Smooth muscle cell (in vitro differentiated cells): Measurements from ENCODE around the gene PLA2G4B. TPM values are rescaled to one million over a fixed set of nuclear protein-coding genes. Genes with fewer than 3 reads are reported as not detected.

Source experiments
- DNase-seq: peaks from one replicate; lab custom pipeline; 2025; ENCODE audit not compliant: unreplicated experiment; lab: John Stamatoyannopoulos, UW
- H2AFZ ChIP-seq: fragments of 200-600 bp; sonication (generic); 2 replicates; pipeline ENCODE4 v1.6.0; 2016; ENCODE audit warnings: antibody characterized with exemption, low read depth, mild to moderate bottlenecking
- H3F3A ChIP-seq: fragments of 200-600 bp; sonication (generic); 2 replicates; pipeline ENCODE4 v1.6.0; 2017; ENCODE audit warnings: antibody characterized with exemption, low read depth
- H3K27ac ChIP-seq: fragments of 200-600 bp; sonication (generic); 2 replicates; pipeline ENCODE4 v1.5.1; 2016; ENCODE audit warnings: low read depth, mild to moderate bottlenecking
- H3K27me3 ChIP-seq: fragments of 200-600 bp; sonication (generic); 2 replicates; pipeline ENCODE4 v1.6.1; 2016; ENCODE audit warnings: low read depth, mild to moderate bottlenecking
- H3K36me3 ChIP-seq: fragments of 200-600 bp; sonication (generic); 2 replicates; pipeline ENCODE4 v1.5.1; 2016; ENCODE audit warnings: low read depth
- H3K4me1 ChIP-seq: fragments of 200-600 bp; sonication (generic); 2 replicates; pipeline ENCODE4 v1.5.1; 2016; ENCODE audit warnings: low read depth
- H3K4me2 ChIP-seq: fragments of 200-600 bp; sonication (generic); 2 replicates; pipeline ENCODE4 v1.6.0; 2016; ENCODE audit warnings: mild to moderate bottlenecking
- H3K4me3 ChIP-seq: fragments of 200-600 bp; sonication (generic); 2 replicates; pipeline ENCODE4 v1.5.1; 2016; ENCODE audit warnings: mild to moderate bottlenecking
- H3K79me2 ChIP-seq: fragments of 200-600 bp; sonication (generic); 2 replicates; pipeline ENCODE4 v1.6.0; 2016; ENCODE audit warnings: low read depth, mild to moderate bottlenecking
- H3K9ac ChIP-seq: fragments of 200-600 bp; sonication (generic); 2 replicates; pipeline ENCODE4 v1.6.0; 2016; ENCODE audit warnings: low read depth
- H3K9me3 ChIP-seq: fragments of 200-600 bp; sonication (generic); replicated peaks from 2 replicates; pipeline ENCODE4 v1.5.1; 2016; ENCODE audit warnings: low read depth
- H4K20me1 ChIP-seq: fragments of 200-600 bp; sonication (generic); 2 replicates; pipeline ENCODE4 v1.6.0; 2016; ENCODE audit warnings: low read depth
- WGBS: methylation state at CpG from one replicate; pipeline ENCODE4 v1.1.7; 2016; ENCODE audit warnings: low lambda C conversion rate; 5-methylcytosine and 5-hydroxymethylcytosine counted together
- polyA plus RNA-seq: library from polyadenylated mRNA; unstranded; fragments of >200 nt; fragmentation: Nextera tagmentation; extraction: Ambion mirVana; gene quantifications from 2 replicates; pipeline ENCODE4 v1.2.1, GENCODE V29; 2016
- total RNA-seq: library from RNA; depleted of rRNA; stranded (reverse); fragments of >200 nt; gene quantifications from 2 replicates; pipeline ENCODE4 v1.2.3, GENCODE V29; 2014
- TF ChIP-seq, protein P1 (sequence below): fragments of 200-600 bp; sonication (generic); IDR thresholded peaks from 2 replicates; pipeline ENCODE4 v1.5.1; 2017; ENCODE audit warnings: borderline replicate concordance, mild to moderate bottlenecking, antibody characterized with exemption; ENCODE audit not compliant: insufficient read depth, poor library complexity, severe bottlenecking

The PLA2G4B gene
- total and polyA plus RNA-seq, 2 experiments from 2014 or later, result 2.2 to 4.2 TPM

DNA sequence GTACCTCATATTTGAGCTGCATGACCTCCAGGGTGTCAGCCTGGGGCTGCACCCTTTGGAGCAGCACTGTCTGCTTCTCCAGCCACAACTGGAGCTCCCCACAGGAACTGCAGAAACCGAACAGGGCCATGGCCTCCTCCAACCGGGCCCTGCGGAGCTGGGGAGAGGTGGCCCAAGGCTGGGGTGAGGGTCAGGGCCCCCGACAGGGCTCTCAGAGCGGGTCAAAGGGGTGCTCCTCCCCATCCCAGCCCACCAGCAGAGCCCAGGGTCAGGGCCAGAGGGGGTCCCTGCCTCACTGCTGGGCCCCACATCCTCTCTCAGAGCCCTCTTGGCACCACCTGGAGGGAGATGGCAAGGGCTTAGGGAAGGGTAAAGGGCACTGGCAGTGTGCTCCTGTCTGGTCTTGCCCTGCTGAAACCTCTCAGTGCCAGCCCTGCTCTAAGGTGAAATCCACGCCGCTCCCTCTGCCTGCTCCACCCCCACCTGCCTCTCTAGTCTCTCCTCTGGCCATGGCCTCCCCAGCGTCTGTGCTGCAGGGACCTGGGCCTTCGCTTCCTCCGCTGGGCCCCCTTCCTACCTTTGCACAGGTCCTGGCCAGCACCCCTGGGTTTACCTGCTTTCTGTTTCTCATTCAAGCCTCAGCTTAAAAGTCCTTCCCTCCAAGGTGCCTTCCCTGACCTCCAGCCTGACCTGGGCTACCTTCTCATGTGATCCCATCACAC, 41.7 kb downstream of the PLA2G4B start:
- H3K4me1 ChIP-seq, result peaks cover 9% of the 10 kb centered on the region
- TF ChIP-seq, protein P1, sequence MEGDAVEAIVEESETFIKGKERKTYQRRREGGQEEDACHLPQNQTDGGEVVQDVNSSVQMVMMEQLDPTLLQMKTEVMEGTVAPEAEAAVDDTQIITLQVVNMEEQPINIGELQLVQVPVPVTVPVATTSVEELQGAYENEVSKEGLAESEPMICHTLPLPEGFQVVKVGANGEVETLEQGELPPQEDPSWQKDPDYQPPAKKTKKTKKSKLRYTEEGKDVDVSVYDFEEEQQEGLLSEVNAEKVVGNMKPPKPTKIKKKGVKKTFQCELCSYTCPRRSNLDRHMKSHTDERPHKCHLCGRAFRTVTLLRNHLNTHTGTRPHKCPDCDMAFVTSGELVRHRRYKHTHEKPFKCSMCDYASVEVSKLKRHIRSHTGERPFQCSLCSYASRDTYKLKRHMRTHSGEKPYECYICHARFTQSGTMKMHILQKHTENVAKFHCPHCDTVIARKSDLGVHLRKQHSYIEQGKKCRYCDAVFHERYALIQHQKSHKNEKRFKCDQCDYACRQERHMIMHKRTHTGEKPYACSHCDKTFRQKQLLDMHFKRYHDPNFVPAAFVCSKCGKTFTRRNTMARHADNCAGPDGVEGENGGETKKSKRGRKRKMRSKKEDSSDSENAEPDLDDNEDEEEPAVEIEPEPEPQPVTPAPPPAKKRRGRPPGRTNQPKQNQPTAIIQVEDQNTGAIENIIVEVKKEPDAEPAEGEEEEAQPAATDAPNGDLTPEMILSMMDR, result no peak
- H4K20me1 ChIP-seq, result no peaks in the 10 kb centered on the region
- H3K9ac ChIP-seq, result no peak overlapping the region
- no peaks in the 10 kb centered on the region for H3K9me3 ChIP-seq
- DNase-seq, result no peak
- no peaks in the 10 kb centered on the region for H3K36me3 ChIP-seq
- peaks cover 36% of the 10 kb centered on the region for H3K27me3 ChIP-seq
- no peaks in the 10 kb centered on the region for H3K79me2 ChIP-seq
- no peak overlapping the region for H3K27ac ChIP-seq
- WGBS, result 87% methylated on average over 8 of the region's 10 CpGs
- no peak overlapping the region for H2AFZ ChIP-seq
- no peak overlapping the region for H3K4me2 ChIP-seq
- H3K4me3 ChIP-seq, result no peak overlapping the region
- no peaks in the 10 kb centered on the region for H3F3A ChIP-seq

DNA sequence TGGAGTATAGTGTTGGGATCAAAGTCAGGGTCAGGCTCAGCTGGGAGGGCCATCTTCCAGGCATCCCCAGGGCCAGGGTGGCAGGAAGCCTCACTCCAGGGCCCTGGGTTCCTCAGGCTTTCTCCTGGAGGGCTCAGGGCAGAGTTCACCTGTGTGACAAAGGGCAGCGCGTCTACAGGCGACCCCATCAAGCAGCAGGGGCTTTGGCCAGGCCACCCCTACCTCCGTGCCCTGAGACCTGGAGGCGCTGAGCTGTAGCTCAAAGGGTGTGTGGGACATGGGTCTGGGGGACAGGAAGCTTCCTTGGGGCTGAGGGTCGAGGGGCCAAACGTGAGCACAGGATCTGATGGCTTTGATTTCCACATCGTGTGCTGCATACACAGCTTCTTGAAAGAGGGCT, 42.4 kb downstream of the PLA2G4B start:
- Histone ChIP-seq H3K36me3 (no peaks in the 10 kb centered on the region), H2AFZ (no peak overlapping the region), H3K4me3 (no peak overlapping the region), H3K4me1 (peaks cover 9% of the 10 kb centered on the region), H3K9ac (no peak overlapping the region), H3K27ac (no peak overlapping the region), H3F3A (no peaks in the 10 kb centered on the region), H3K27me3 (peaks cover 36% of the 10 kb centered on the region), H3K9me3 (no peaks in the 10 kb centered on the region), H3K79me2 (no peaks in the 10 kb centered on the region), H4K20me1 (no peaks in the 10 kb centered on the region), H3K4me2 (no peak overlapping the region)
- 88% methylated on average over 8 of the region's 8 CpGs for WGBS
- TF ChIP-seq, protein P1, result no peak
- no peak for DNase-seq

DNA sequence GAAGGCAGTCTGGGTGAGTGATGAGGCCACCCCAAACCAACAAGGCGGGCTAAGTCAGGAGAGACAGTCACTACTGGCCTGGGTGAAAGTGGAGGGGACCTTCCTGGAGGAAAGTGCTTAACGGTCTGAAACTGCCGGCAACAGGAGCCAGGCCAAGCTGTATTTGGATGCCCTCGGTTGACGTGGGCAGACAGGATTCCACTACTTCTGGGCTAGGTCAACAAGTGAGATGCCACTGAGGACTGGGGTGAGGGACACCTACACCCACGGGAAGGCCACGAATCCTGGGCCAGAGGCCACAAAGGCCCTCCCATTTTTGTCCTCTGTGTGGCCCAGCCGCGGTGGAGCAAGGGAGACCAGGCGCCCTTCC, 42.9 kb downstream of the PLA2G4B start:
- H3K27ac ChIP-seq, result no peak overlapping the region
- H3K27me3 ChIP-seq, result peaks cover 36% of the 10 kb centered on the region
- H3K9ac ChIP-seq, result no peak overlapping the region
- H3K79me2 ChIP-seq, result no peaks in the 10 kb centered on the region
- peak overlapping the region; percentile 84 for H3K4me2 ChIP-seq
- TF ChIP-seq, protein P1, result no peak
- no peaks in the 10 kb centered on the region for H3K36me3 ChIP-seq
- H2AFZ ChIP-seq, result no peak overlapping the region
- no peaks in the 10 kb centered on the region for H4K20me1 ChIP-seq
- no peaks in the 10 kb centered on the region for H3K9me3 ChIP-seq
- H3F3A ChIP-seq, result no peaks in the 10 kb centered on the region
- WGBS, result 45% methylated on average over 10 of the region's 10 CpGs
- no peak for DNase-seq
- no peak overlapping the region for H3K4me3 ChIP-seq
- H3K4me1 ChIP-seq, result peaks cover 9% of the 10 kb centered on the region

DNA sequence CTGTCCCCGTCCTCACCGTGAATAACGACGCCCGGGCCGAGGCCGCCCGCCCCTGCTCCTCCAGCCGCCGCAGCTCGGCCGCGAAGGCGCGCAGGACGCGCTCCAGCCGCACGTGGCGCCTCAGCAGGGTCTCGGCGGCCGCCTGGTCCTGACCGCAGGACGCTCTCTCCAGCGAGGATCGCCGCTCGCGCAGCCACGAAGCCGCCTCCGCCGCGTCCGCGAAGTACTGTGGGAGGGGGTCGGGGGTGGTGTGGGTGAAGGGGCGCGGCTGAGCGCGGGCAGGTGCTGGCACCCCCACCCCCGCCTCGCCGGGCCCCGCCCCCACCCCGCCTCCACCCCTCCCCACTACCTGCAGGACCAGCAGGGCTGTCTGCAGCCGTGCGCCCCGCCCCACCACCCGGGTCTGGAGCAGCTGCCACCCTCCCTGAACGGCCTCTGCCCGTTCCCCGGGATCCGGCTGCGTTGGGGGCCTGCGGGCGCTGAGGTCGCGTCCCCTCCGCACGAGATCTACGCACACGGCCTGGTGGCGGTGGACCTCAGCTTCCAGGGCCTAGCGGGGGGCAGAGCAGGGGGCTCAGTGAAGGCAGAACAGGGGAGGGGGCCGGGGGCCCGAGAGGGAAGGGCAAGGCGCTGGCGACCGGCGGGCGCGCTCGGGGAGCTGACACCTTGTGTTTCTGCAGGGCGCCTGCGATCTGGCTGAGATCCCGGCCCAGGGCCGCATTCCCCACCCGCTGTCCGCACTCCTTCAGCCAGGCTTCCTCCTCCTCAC, 43.5 kb downstream of the PLA2G4B start:
- Histone ChIP-seq H3K9me3 (no peaks in the 10 kb centered on the region), H3K9ac (no peak overlapping the region), H2AFZ (no peak overlapping the region), H3K27me3 (peaks cover 36% of the 10 kb centered on the region), H4K20me1 (no peaks in the 10 kb centered on the region), H3K36me3 (no peaks in the 10 kb centered on the region), H3F3A (no peaks in the 10 kb centered on the region), H3K79me2 (no peaks in the 10 kb centered on the region), H3K27ac (no peak overlapping the region), H3K4me1 (peaks cover 9% of the 10 kb centered on the region), H3K4me3 (peak overlapping the region; percentile 34), H3K4me2 (peak overlapping the region; percentile 84)
- DNase-seq, result no peak
- 3% methylated on average over 41 of the region's 81 CpGs for WGBS
- TF ChIP-seq, protein P1, result no peak
